HG03095 (cell line): ENCODE measurements around the gene COL23A1.

ENCODE experiments used
- ATAC-seq: cut with Tn5 transposase; IDR thresholded peaks from one replicate; pipeline ENCODE4 v1.9.1; 2021; ENCODE audit warnings: moderate library complexity; ENCODE audit not compliant: unreplicated experiment

Gene COL23A1

DNA sequence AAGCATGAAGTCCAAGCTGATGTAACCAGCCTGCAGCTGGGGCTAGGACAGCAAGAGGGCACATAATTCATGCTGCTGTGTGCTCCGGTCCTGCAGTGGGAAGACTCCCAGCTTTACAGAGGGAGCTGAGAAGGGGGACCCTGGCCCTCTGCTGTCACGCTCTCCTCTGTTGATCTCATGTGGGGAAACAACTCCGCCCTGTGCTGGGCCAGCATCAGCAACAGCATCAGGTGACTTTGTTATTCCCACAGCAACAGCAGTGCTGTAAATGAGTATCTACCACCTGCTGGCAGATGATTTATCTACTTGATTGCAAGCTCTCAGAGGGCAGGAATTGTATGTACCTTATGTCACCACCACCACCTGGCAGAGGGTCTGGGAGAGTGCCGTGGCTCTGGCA, 176.2 kb downstream of the COL23A1 start:
- ATAC-seq: no peak

DNA sequence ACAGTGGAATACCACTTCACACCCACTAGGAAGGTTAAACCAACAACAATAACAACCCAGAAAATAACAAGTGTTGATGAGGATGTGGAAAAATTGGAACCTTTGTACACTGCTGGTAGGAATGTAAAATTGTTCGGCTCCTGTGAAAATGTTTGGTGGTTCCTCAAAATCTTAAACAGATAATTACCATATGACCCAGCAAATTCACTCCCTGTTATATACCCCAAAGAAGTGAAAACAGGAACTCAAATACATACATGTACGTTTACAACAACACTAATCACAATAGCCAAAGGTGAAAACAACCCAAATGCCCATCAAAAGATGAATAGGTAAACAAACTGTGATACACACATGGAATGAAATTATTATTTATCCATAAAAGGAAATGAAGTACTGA, 179.1 kb downstream of the COL23A1 start:
- ATAC-seq: no peak

DNA sequence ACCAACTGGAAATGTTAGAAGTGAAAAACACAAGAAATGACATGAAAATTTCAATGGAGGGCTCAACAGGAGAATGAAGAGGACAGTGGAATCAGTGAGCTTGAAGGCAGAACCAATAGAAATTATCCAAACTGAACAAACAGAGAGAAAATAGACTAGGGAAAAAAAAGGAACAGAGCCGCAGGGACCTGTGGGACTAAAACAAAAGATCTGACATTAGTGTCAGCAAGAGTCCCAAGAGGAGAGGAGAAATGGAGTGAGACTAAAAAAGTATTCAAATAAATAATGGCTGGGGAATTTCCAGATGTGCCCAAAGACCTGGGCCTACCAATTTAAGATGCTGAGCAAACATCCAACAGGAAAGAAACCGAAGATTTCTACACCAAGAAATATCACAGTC, 182.5 kb downstream of the COL23A1 start:
- no peak for ATAC-seq

DNA sequence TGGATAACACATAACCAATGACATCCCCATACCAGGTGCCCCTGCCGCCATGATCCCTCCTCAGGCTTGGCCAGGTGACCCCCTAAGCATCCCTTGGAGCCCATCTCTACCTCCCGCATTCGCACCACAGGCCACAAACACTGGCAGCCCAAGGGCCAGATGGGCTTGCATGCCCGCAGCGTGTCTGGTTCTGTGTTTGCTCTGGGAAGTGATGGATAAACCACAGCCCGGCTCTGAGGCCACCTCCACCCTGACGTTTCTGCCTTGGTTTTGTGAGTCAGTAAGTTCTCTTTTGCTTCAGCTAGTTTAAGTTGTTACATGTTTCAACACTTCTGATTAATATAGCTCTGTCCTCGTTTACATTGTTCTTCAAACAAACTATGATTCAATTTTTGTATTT, 185.2 kb downstream of the COL23A1 start:
- no peak for ATAC-seq

DNA sequence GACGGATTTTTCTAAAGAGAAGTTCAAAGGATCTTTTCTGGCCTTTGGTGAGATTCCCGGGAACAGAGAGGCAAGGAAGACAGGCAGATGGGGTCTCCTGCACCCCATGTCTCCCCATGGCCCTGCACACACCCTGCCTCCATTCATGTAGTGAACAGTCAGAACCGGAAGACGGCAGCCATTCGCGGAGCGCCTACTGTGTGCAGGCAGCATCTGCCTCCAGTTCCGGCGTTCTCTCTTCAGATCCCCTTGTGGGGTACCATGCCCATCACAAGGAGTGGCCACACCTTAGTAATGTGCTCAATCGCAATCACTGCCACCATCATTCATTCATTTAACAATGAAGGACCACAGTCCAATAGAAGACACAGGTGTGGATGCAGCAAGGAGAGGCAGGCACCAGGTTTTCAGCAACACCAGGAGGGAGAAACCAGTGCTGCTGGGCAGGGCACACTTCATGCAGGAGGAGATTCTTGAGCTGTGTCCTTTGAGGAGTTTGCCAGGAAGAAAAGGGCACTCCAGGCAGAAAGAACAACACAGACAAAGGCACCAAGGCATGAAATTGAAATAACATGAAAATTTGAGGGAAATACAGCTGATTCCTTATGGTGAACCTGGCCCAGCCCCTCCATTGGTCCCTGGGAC, 186.1 kb downstream of the COL23A1 start:
- no peak for ATAC-seq

DNA sequence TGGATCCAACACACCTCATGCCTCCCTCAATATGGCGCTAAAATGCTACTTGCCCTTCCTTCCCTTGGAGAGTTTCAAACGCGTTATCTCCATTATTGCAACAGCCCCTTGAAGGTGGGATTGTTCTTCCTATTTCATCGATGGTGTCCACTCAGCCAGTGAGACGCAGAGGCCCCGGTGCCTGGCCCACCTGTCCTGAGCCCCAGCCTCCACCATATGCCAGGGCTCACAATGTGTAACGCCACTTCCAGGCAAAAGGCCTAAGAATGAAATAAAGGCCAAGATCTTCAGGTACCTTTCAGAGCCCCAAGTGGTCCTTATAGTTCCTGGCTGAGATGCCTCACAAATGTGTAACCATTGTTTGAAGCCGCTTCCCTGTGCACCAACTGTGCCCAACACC, 186.8 kb downstream of the COL23A1 start:
- no peak for ATAC-seq

DNA sequence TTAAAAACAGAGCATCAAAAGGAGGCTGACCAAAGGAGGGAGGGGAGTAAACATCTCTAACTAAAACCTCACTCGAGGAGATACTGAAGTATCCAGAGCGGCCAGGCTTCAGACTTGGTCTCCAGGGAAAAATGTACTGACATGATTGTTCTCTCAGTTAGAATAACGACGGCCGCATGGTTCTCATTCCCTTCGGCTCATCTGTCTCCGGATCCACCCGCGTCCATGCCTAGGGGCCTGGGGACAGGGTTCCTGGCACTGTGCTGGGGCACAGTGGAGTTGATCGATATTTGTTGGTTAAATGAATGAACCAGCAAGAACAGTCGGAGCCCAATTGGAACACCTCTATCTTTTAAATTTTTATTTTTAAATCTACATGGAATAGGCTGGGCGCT, 190.5 kb downstream of the COL23A1 start:
- no peak for ATAC-seq

DNA sequence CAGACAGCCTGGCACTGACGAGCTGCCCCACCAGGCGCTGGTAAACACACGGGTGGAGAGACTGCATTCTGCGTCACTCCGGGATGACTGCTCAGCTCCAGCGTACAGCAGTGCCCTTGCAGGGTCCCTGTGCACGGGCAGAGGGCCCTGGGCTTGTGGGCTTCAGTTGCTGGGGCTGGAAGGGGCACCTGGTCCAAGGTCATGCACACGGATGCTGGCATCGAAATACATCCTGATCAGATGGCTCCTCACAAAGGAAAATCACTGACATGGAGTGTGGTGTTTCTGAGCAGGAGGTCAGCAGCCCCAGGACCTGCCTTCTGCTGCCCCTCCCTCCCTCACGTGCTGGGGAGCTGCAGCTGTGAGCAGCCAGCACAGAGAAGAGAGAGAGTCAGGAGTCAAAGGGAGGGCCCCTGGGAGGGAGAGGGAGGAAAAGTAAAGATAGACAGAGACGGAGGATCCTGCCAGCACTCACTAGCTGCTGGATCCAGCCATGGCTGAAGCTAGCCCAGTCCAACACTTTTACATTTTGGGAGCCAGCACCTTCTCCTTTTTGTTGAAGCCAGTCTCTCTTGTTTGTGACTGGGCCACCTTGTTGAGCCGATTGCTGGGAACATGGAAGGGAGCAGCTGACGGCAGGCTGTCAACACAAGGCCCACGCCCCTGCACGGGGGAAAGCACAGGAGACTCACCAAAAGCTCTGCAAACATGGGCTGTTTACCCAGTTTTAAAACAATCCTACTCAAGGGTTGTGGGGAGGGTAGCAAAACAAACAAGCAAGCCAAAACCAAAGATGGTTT, 191.1 kb downstream of the COL23A1 start:
- no peak for ATAC-seq

DNA sequence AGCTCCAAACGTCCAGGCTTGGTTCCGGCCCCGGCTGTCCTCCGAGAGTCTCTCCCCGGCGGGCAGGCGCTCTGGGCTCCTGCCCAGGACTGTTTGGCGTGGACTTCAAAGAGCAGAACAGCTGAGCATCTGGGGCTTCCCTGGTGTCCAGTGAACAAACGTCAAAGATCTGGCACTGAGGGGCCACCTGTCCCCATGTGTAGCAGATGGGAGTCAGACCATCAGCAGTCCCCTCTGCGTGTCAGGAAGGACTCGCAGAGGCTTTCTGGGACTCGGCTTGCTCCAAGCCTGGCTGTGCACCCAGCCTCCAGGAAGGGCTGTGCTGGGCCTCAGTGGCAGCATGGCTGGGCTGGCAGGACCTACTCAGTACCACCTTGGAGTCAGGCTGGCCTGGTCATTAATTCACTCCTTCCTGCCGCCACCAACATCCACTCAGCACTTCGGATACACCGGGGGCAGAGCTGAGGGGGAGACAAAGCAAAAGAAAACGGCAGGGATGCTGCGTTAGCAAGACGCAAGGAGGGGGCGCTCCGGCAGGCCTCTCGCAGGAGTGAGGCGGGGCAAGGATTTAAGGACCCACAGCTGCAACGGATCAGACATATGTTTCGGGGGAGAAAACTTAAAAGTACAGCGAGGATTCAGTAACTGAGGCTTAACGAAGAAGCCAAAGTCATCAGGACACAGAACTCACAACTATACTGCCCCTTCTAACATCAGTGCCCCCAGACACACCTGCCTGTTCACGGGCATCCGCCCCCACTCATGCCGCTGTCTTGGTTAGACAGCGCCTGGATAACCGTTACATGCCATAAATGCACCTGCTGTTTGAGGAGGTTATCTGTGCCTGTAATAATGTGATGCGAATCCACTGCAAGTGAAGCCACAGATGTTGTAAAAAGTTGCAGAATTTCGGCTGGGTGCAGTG, 193.1 kb downstream of the COL23A1 start:
- no peak for ATAC-seq

DNA sequence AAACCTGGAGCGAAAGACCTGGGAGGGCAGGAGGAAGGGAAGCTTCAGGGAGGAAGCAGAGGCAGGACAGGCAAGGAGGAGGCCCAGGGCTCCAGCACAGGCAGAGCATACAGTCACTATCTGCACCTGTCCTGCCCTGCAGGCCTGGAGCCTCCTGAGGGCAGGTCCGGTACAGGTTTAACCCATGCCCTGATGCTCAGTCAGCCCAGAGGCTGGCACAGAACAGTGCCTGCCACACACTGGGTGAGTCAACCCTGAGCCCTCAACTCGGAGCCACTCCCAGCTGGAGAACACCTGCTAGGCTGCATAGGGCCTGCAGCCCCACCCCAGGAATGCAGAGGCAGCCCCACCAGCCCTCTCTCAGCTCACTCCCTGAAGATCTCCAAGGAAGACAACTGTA, 196.1 kb downstream of the COL23A1 start:
- ATAC-seq: no peak

DNA sequence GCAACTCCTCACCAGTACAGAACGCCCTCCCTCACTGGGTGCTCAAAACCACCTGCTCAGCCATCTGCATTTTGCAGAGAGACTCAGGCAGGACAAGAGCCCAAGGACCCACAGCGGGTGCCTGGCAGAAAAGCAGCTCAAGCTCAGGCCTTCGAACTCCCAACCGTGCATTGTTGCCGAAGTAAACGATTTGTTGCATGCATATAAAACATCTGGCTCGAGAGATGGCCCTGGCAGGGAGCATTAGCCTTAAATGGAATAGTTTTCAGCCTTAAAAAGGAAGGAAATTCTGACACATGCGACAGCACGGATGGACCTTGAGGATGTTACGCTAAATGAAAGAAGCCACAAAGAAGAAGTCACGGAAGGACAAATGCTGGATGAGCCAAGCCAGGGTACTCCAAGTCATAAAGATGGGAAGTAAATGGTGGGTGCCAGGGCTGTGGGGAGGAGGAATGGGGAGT, 197.2 kb downstream of the COL23A1 start:
- no peak for ATAC-seq

DNA sequence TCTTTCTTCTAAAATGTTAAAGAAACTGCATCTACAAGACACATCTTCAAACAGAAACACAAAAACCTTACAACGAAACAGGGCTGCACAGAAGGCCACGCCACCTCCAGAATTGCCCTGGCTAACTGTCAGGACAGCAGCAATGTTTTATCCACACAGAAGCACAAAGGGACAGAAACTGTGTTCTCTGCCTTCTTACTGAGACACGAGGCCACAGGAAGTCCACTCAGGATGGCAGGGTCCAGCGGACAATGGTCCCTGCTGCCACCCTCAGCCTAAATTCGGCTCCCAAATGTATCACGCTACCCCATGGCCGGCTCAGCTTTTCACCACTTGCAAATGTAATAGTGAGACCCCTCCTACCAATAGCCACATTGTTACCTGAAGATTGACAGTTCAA, 197.8 kb downstream of the COL23A1 start:
- ATAC-seq: no peak

DNA sequence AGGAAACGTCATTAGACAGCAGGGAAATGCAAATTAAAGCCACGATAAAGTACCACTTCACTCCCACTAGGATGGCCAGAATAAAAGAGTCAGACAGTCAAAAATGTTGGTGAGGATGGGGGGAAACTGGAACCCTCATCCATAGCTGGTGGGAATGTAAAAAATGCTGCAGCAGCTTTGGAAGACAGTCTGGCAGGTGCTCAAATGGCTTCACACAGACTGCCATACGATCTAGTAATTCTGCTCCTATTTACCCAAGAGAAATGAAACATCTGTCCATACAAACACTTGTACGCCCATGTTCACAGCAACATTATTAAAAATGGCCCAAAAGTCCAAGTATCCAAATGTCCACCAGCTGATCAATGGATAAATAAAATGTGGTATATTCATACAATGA, 198.7 kb downstream of the COL23A1 start:
- ATAC-seq: no peak

DNA sequence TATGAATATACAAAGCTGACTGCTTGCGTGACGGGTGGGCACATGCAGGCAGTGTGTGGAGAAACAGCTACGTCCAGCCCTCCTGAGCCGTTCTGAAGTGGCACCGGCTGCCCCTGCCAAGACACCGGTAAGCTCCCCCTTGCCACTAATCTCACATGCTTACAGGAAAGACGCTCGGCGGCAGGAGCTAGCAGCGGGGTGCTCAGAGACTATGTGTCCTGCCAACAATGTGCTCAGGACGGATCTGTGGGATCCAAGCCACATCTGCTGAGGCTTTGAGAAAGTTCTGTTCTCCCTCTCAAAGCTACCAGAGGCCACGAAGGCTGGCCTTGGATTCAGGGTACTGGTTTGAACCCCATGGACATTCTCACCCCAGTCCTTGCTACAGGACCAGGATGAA, 200.4 kb downstream of the COL23A1 start:
- ATAC-seq: no peak

DNA sequence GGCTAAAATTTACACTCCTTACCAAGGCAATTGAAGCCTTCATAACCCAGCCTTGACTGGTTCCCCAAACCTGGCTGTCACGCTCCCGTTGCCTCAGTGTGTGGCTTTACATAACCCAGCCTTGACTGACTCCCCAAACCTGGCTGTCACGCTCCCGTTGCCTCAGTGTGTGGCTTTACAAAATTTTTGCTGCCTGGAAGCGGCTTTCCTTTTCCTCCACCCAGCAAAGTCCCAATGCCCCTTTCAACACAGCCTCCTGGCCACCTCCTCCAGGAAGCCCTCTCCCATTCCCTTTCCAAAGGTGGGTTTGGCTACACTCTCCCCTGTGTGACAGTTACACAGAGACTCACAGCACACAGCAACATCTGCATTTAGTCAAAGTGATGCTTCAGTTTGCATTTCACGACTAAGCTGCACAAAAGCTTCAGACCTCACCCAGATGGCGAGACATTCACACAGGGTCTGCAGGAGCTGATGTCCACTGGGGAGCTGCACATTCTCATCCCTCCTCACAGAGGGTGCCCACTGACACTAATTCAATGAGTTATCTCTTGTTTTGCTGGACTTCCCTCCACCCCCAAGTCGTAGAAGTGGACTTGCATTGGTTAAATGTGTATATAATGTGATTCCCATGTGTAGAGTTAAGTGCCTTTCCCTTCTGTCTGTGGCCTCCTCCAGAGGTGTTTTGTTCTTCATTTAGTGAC, 201.0 kb downstream of the COL23A1 start:
- ATAC-seq: no peak

DNA sequence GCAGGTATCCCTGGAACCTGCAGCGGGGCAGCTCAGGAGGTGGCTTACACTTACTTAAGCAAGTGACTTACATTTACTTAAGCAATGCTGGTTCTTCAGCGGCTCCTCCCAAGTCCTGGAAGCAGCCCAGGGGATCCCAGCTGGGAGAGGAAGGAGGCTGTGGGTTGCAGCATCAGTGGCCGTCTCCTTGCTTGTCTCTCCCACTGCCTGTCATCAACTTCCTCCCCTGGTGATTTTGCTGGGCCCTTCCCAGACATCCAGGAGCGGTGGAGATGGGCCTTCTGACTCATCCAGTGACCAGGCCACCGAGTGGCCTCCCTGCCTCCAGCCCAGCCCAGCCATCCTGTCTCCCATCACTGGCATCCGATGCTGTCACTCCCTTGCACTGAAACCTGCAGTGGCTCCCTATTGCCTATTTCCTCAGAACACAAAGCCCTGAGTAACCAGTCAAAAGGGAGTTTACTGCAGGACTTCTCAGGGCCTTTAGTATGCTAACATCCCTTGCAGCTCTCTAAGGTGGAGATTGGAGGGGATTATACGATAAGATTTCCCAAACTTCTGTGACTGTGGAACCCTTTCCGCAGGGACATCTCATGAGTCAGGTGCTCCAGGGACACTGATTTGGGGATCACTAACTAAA, 201.7 kb downstream of the COL23A1 start:
- no peak for ATAC-seq

DNA sequence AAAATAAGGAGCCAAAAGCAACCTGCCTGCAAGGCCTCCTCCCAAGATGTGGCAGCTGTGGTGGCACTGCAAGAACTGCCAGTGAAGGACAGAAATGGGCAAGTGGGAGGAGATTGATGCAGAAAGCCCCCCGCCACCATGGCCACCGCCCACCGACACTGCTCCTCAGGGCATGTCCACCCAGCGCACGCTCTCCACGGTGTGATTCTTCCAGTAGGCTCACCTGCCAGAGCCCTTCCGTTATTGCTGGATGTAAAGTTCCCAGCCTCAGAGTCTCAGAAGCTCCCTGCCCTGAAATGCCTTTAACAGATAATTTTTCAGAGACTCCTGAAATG, 202.4 kb downstream of the COL23A1 start:
- no peak for ATAC-seq

DNA sequence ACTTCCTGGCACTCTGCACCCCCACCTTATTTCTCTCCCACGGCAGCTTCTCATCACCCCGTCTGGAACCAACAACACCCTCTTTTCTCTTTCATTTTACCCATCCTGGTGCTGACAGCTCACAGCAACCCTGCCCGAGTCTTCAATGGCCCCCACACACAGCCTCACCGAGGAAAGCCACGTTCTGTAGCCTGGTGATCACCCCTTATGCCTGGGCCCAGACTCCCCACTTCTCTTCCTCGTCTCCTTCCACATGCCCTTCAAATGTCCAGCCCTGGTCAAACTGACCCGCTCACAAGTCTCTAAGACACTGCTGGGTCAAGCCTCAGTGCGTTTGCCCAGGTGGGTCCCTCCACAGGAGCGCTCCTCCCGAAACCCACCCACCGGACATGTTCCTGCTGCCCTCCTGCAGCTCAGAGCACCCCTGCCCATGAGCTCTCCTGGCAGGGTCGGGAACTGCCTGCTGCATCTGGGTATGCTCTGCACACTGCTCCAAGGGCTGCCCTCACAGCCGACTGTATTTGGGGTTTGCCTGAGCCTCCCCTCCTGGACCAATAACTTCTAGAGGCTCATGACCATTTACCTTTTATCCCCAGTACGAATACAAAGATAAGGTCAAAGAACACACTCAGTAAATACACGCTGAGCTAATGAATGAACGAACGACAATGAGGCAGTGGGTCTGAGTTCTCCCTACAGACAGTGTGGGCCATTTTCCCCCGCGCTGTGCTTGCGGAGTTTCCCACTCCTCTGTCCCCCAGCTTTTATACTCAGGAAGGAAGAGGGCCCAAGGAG, 202.9 kb downstream of the COL23A1 start:
- ATAC-seq: no peak

DNA sequence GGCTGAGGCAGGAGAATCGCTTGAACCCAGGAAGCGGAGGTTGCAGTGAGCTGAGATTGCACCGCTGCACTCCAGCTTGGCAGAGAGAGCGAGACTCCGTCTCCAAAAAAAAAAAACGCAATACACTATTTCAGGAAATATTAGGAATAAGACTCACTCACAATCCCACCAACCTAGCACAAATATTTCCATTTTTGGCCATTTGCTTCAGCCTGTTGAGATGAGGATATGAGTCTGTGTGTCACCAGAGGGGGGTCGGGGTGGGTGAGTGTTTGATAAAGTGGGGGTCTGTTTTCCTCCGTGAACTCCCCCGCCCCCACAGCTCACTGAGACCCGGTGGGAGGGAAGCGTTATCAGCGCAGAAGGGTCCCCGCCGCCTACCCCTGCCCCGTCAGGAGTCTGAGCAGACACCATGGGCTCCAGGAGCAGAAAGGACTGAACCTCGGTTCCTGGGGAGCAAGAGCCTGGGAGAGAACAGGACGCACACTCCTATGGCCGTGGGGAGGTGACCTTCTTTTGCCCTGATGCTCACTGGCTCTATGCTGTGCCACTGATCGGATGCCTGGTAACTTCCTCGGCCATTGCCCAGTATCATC, 203.8 kb downstream of the COL23A1 start:
- ATAC-seq: no peak
